WERI-Rb-1 (cell line): ENCODE measurements around the gene TARM1.

ENCODE experiments used
- DNase-seq: peaks from one replicate; pipeline ENCODE4 v3.0.0-alpha.2; 2020
- H3K27ac ChIP-seq: fragments of 250-450 bp; sonication (Bioruptor Pico); 2 replicates; pipeline ENCODE4 v1.5.1; 2020; ENCODE audit warnings: mild to moderate bottlenecking, moderate library complexity
- H3K27me3 ChIP-seq: fragments of 250-450 bp; sonication (Bioruptor Pico); 2 replicates; pipeline ENCODE4 v1.5.1; 2021; ENCODE audit warnings: mild to moderate bottlenecking, low read depth, moderate library complexity; ENCODE audit not compliant: insufficient read depth, severe bottlenecking
- H3K36me3 ChIP-seq: fragments of 250-450 bp; sonication (Bioruptor Pico); 2 replicates; pipeline ENCODE4 v1.5.1; 2020; ENCODE audit warnings: mild to moderate bottlenecking, moderate library complexity
- H3K4me3 ChIP-seq: 2 replicates; pipeline ENCODE4 v1.5.1; 2011; ENCODE audit warnings: low read depth, mild to moderate bottlenecking, control low read depth, low read length
- H3K9me3 ChIP-seq: fragments of 250-450 bp; sonication (Bioruptor Pico); 2 replicates; pipeline ENCODE4 v1.5.1; 2021; ENCODE audit warnings: mild to moderate bottlenecking, moderate library complexity; ENCODE audit not compliant: severe bottlenecking
- CTCF ChIP-seq: IDR thresholded peaks from 2 replicates; pipeline ENCODE4 v1.5.1; 2011; ENCODE audit warnings: low read depth, mild to moderate bottlenecking, control low read depth, inconsistent platforms, low read length

Gene TARM1

DNA sequence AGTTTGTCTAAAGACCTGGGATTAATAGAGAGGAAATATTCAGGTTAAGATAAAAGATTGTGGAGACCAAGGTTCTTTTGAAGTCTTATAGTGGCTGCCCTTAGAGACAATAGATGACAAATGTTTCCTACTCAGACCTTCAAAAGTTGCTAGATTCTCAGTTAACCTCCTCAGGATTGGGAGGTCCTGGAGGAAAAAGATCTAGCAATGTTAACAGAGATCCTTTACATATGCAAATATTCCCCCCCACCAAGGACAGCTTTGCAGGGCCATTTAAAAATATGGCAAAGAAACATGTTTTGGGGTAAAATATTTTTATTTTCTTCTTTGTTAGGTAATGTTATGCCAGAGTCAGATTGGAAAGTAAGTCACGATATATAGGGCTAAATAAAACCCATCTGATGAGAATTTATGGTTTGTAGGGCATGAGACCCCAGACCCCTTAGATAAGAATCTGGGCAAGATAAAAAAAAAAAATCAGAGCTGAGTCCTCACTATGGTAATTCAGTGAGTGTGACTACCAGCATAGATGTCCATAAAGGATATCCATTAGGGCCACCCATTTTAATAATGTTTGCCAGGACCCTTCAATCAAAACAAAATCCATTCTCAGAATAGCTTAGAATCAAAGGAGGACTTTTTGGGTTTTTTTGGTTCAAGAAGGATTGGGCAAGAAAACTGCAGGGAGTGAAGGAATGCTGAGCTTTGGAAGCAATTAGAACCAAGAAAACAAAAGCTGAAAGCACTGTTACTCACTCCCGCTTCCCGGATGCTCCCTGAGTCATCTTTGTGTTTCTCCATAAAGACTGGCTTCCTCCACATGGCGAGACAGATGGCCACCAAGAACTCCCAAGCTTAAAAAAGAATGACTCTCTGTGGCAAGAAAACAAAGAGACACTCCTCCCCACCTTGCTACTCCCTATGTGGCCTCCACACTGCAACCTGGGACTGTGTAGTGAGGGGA, 45.7 kb downstream of the TARM1 start:
- Histone ChIP-seq H3K36me3 (no peaks in the 10 kb centered on the region), H3K9me3 (no peaks in the 10 kb centered on the region), H3K4me3 (no peak overlapping the region), H3K27me3 (peaks cover 53% of the 10 kb centered on the region), H3K27ac (no peak overlapping the region)
- no peak for DNase-seq
- TF ChIP-seq CTCF = no peak

GRCh38 chr19:54030895-54031586, 50.1 kb downstream of the TARM1 start:
- H3K9me3 ChIP-seq = peaks cover 2% of the 10 kb centered on the region
- peak; percentile 19 for DNase-seq
- no peak overlapping the region for H3K27ac ChIP-seq
- H3K4me3 ChIP-seq = no peak overlapping the region
- peaks cover 60% of the 10 kb centered on the region for H3K27me3 ChIP-seq
- H3K36me3 ChIP-seq = no peaks in the 10 kb centered on the region
- peak; percentile 22; the same call in 1 of the 2 replicates for TF ChIP-seq CTCF

DNA sequence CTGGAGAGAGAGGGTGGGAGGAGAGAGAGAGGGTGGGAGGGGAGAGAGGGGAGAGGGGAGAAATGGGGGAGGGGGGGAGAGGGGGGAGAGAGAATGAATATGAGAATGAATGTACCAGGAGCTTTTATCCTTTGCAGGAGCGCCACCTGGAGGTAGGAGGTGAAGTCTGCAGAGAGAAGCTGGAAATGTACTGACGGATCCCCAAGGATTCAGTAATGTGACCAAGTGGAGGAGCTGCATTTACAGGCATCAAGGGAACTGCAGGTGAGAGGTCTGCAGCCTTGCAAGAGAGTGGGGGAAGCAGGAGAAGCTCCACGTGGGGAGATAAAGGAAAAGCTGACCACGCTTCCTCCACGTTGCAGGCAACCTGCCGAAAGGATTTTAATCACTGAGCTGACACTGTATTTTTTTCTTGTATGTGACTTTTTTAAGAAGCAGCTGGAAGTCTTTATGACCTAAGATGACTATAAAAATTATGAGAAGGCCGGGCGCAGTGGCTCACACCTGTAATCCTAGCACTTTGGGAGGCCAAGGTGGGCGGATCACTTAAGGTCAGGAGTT, 51.2 kb downstream of the TARM1 start:
- Histone ChIP-seq H3K27ac (no peak overlapping the region), H3K9me3 (peaks cover 2% of the 10 kb centered on the region), H3K36me3 (no peaks in the 10 kb centered on the region), H3K27me3 (peaks cover 66% of the 10 kb centered on the region), H3K4me3 (no peak overlapping the region)
- peak; percentile 67 for TF ChIP-seq CTCF
- peak; percentile 69 for DNase-seq

DNA sequence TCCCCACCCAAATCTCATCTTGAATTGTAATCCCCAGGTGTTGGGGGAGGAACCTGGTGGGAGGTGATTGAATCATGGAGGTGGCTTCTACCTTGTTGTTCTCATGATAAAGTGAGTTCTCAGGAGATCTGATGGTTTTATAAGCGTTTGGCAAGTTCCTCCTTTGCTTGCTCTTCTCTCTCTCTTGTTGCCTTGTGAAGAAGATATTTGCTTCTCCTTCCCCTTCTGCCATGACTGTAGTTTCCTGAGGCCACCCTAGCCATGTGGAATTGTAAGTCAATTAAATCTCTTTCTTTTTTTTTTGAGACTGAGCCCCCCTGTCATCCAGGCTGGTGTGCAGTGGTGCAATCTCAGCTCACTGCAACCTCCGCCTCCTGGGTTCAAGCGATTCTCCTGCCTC, 51.9 kb downstream of the TARM1 start:
- Histone ChIP-seq H3K4me3 (no peak overlapping the region), H3K27me3 (peaks cover 68% of the 10 kb centered on the region), H3K9me3 (peaks cover 2% of the 10 kb centered on the region), H3K27ac (no peak overlapping the region), H3K36me3 (no peaks in the 10 kb centered on the region)
- no peak for DNase-seq
- TF ChIP-seq CTCF = no peak

GRCh38 chr19:54026656-54027055, 54.5 kb downstream of the TARM1 start:
- TF ChIP-seq CTCF = no peak
- Histone ChIP-seq H3K27ac (no peak overlapping the region), H3K9me3 (peaks cover 2% of the 10 kb centered on the region), H3K4me3 (no peak overlapping the region), H3K36me3 (no peaks in the 10 kb centered on the region), H3K27me3 (peaks cover 56% of the 10 kb centered on the region)
- DNase-seq = no peak
